CD8-positive, alpha-beta memory T cell (primary cell): ENCODE measurements around the gene MAP7. TPM values are rescaled to one million over a fixed set of nuclear protein-coding genes. Genes with fewer than 3 reads are reported as not detected.

Experiments
- CTCF ChIA-PET: fragments of 350-600 bp; sonication (Branson Sonifier 250); formaldehyde crosslinking; loops from one replicate; lab custom pipeline; 2021; ENCODE audit warnings: antibody characterized with exemption; lab: Charles Lee
- POLR2A ChIA-PET: fragments of 350-600 bp; sonication (Branson Sonifier 250); formaldehyde crosslinking; loops from one replicate; lab custom pipeline; 2021; ENCODE audit warnings: antibody characterized with exemption; lab: Charles Lee
- DNase-seq, 5 donors: peaks; one replicate each; pipeline versions ENCODE4 v3.0.0 to v3.0.0-alpha.2; 2020 to 2022; ENCODE audit warnings: mixed read lengths in 1 of 5
- H3K27ac ChIP-seq: one replicate; pipeline ENCODE4 v1.7.0; 2013; ENCODE audit warnings: low read depth, mild to moderate bottlenecking, low read length, moderate library complexity
- H3K27me3 ChIP-seq: 2 replicates; pipeline ENCODE4 v1.7.0; 2013; ENCODE audit warnings: low read length, mild to moderate bottlenecking; ENCODE audit not compliant: insufficient read depth, poor library complexity, severe bottlenecking
- H3K36me3 ChIP-seq: 2 replicates; pipeline ENCODE4 v1.7.0; 2013; ENCODE audit warnings: mild to moderate bottlenecking, low read length, moderate library complexity; ENCODE audit not compliant: insufficient read depth
- H3K4me1 ChIP-seq: 2 replicates; pipeline ENCODE4 v1.7.0; 2013; ENCODE audit warnings: mild to moderate bottlenecking, low read length, moderate library complexity; ENCODE audit not compliant: insufficient read depth
- H3K4me3 ChIP-seq: 2 replicates; pipeline ENCODE4 v1.7.0; 2013; ENCODE audit warnings: mild to moderate bottlenecking, low read length
- H3K9me3 ChIP-seq: 2 replicates; pipeline ENCODE4 v1.7.0; 2013; ENCODE audit warnings: mild to moderate bottlenecking, low read length
- H3K27ac Mint-ChIP-seq, 8 donors: one replicate each; pipeline ENCODE4 v1.8.0; 2020 to 2021; ENCODE audit warnings: mixed read lengths in 8 of 8, mild to moderate bottlenecking in 6 of 8, inconsistent platforms in 3 of 8, moderate library complexity in 3 of 8
- H3K27me3 Mint-ChIP-seq, 2 donors: one replicate each; pipeline ENCODE4 v1.8.0; 2020 to 2021; ENCODE audit warnings: mixed read lengths in 2 of 2, mild to moderate bottlenecking in 1 of 2, moderate library complexity in 1 of 2
- H3K36me3 Mint-ChIP-seq, 3 donors: one replicate each; pipeline ENCODE4 v1.8.0; 2020 to 2021; ENCODE audit warnings: mixed read lengths in 3 of 3, inconsistent platforms in 1 of 3, mild to moderate bottlenecking in 1 of 3
- H3K4me1 Mint-ChIP-seq, 3 donors: one replicate each; pipeline ENCODE4 v1.8.0; 2020 to 2021; ENCODE audit warnings: mixed read lengths in 3 of 3, inconsistent platforms in 1 of 3, mild to moderate bottlenecking in 1 of 3
- H3K4me3 Mint-ChIP-seq, 7 donors: one replicate each; pipeline ENCODE4 v1.8.0; 2020 to 2021; ENCODE audit warnings: mixed read lengths in 7 of 7, mild to moderate bottlenecking in 6 of 7, moderate library complexity in 4 of 7, inconsistent platforms in 2 of 7
- H3K9me3 Mint-ChIP-seq, 5 donors: one replicate each; pipeline ENCODE4 v1.8.0; 2020 to 2022; ENCODE audit warnings: mixed read lengths in 5 of 5, mild to moderate bottlenecking in 3 of 5, moderate library complexity in 2 of 5, inconsistent platforms in 1 of 5
- polyA plus RNA-seq: library from polyadenylated mRNA; unstranded; fragments of 300-500 nt; fragmentation: Illumina TruSeq; gene quantifications from one replicate; pipeline ENCODE4 v1.2.3, GENCODE V29; 2021
- total RNA-seq, 2 experiments: library from RNA; stranded (reverse); gene quantifications; one replicate each; pipeline ENCODE4 v1.2.3, GENCODE V29; 2021

Gene MAP7
- total and polyA plus RNA-seq, 3 experiments from 2014 or later = 0.50 to 0.52 (median 0.51) TPM

DNA sequence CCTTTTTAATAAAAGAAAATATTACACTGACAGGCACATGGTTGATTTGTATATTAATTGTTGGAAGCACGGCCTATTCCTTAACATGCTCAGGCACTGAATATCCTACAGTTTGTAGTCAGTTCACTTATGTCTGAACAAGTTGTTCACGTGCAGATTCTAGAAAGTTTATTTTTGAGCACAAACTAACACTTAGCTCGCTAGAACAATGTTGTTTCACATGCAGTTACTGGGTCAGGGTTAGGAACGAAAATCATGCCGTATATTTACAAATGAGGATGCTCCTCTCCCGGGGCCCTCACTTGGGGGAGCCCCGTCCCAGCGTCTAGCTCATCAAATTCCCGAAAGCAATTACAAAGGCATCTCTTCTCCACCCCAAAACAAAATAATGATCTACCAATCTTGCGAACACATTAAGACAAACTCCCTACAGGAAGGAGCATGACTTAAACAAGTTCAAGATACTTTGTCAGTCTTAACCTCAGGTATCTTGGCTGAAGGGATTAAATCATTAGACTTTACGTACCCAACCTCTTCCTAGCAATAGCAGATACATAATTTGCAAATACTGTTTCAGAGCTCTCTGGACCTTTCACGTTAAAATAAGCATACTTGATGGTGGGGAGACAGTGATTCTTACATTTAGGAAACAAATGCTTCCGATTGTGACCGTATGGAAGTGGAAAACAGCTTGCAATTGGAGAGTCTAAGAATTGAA lies 1.5 kb downstream of the MAP7 start:
- H3K4me3 Mint-ChIP-seq = peak overlapping the region; percentile 67 to 89 (median 74)
- no peak for DNase-seq
- H3K27me3 Mint-ChIP-seq = peaks cover 30 to 54% of the 10 kb centered on the region in 2 donors
- ChIA-PET CTCF (interaction anchor here (3.3 kb wide), 1 partner anchor 8 kb away, joined by 20 read pairs; no protein-coding TSS in a partner anchor), POLR2A (no interaction called here)
- no peak overlapping the region for H3K27ac ChIP-seq
- H3K27ac Mint-ChIP-seq = peak overlapping the region in 2 of 8 donors; percentile 55 to 61
- peaks cover 23% of the 10 kb centered on the region for H3K27me3 ChIP-seq
- H3K36me3 Mint-ChIP-seq = peaks cover 0 to 6% (median 5%) of the 10 kb centered on the region in 3 donors
- H3K4me1 ChIP-seq = peaks cover 13% of the 10 kb centered on the region
- no peaks in the 10 kb centered on the region for H3K9me3 ChIP-seq
- peaks cover 9 to 15% (median 14%) of the 10 kb centered on the region in 3 donors for H3K4me1 Mint-ChIP-seq
- no peaks in the 10 kb centered on the region for H3K36me3 ChIP-seq
- no peaks in the 10 kb centered on the region for H3K9me3 Mint-ChIP-seq
- no peak overlapping the region for H3K4me3 ChIP-seq

DNA sequence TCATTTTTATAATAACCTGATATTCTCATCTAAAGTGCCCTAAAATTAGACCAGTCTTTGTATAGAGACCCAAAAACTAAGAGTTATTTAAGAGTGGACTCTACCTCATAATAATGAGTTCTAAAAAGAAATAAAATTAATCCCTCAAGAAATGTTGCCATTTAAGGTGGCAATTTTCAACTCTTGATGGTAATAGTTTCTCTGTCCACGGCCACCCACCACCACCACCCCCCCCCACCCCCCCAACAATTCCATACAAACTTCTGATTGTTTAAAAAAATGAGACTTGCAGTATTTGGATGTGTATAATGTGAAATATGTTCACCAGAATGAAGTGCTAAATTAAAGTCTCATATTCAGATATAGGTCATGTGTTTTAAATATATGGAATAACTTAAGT lies 2.4 kb downstream of the MAP7 start:
- POLR2A ChIA-PET = no interaction called here
- Histone ChIP-seq H3K9me3 (no peaks in the 10 kb centered on the region), H3K4me1 (peaks cover 13% of the 10 kb centered on the region), H3K27me3 (peaks cover 23% of the 10 kb centered on the region), H3K27ac (no peak overlapping the region), H3K36me3 (no peaks in the 10 kb centered on the region), H3K4me3 (no peak overlapping the region)
- DNase-seq = no peak
- CTCF ChIA-PET = no interaction called here
- no peak overlapping the region for H3K27ac Mint-ChIP-seq
- peaks cover 38 to 62% of the 10 kb centered on the region in 2 donors for H3K27me3 Mint-ChIP-seq
- peaks cover 9 to 15% (median 14%) of the 10 kb centered on the region in 3 donors for H3K4me1 Mint-ChIP-seq
- peaks cover 0 to 6% (median 5%) of the 10 kb centered on the region in 3 donors for H3K36me3 Mint-ChIP-seq
- no peaks in the 10 kb centered on the region for H3K9me3 Mint-ChIP-seq
- H3K4me3 Mint-ChIP-seq = no peak overlapping the region

DNA sequence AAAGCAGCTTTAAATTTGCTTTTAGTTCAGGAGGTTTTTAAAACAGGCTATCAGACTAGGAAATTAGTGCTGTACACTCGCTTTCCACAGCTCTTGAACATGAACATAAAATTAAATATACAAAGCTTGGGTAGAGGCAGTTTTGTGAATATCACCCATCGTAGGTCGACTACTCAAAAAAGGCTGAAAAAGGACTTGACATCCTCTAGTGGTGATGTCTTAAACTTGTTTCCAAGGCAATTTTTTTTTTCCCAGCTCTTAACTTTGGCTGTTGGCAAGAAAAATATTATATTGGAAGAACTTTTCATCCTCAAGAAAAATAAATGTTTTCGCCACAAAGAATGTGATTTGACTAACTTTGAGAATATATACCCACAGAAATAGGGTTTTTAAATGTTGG lies 2.9 kb downstream of the MAP7 start:
- ChIA-PET CTCF (no interaction called here), POLR2A (no interaction called here)
- peaks cover 23% of the 10 kb centered on the region for H3K27me3 ChIP-seq
- H3K9me3 ChIP-seq = no peaks in the 10 kb centered on the region
- H3K4me3 ChIP-seq = no peak overlapping the region
- Mint-ChIP-seq H3K27me3 (peaks cover 39 to 67% of the 10 kb centered on the region in 2 donors), H3K4me3 (no peak overlapping the region), H3K27ac (no peak overlapping the region), H3K4me1 (peaks cover 9 to 15% (median 14%) of the 10 kb centered on the region in 3 donors), H3K9me3 (no peaks in the 10 kb centered on the region), H3K36me3 (peaks cover 0 to 6% (median 5%) of the 10 kb centered on the region in 3 donors)
- H3K36me3 ChIP-seq = no peaks in the 10 kb centered on the region
- H3K27ac ChIP-seq = no peak overlapping the region
- no peak for DNase-seq
- peaks cover 13% of the 10 kb centered on the region for H3K4me1 ChIP-seq

DNA sequence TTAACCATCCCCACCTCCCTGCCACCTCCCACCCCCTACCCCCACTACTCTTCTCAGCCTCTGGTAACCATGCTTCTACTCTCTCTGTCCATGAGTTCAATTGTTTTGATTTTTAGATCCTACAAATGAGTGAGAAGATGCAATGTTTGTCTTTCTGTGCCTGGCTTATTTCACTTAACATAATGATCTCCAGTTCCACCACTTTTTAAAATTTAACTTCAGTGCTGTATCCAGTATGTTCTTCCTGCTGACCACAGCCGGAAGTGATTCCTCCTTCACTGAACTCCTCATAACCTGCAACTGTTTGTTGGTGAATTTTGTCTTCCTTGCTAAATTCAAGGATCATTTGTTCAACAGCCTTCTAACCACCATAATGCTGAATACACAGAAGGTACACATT lies 3.9 kb downstream of the MAP7 start:
- H3K36me3 Mint-ChIP-seq = peaks cover 0 to 6% (median 5%) of the 10 kb centered on the region in 3 donors
- no peak overlapping the region for H3K4me3 Mint-ChIP-seq
- peaks cover 7 to 14% (median 12%) of the 10 kb centered on the region in 3 donors for H3K4me1 Mint-ChIP-seq
- peaks cover 23% of the 10 kb centered on the region for H3K27me3 ChIP-seq
- DNase-seq = no peak
- no peaks in the 10 kb centered on the region for H3K9me3 ChIP-seq
- ChIA-PET CTCF (no interaction called here), POLR2A (no interaction called here)
- H3K9me3 Mint-ChIP-seq = no peaks in the 10 kb centered on the region
- no peak overlapping the region for H3K4me3 ChIP-seq
- H3K27ac Mint-ChIP-seq = peak overlapping the region in 1 of 8 donors; percentile 11
- peaks cover 41 to 69% of the 10 kb centered on the region in 2 donors for H3K27me3 Mint-ChIP-seq
- H3K4me1 ChIP-seq = peaks cover 13% of the 10 kb centered on the region
- no peak overlapping the region for H3K27ac ChIP-seq
- no peaks in the 10 kb centered on the region for H3K36me3 ChIP-seq

DNA sequence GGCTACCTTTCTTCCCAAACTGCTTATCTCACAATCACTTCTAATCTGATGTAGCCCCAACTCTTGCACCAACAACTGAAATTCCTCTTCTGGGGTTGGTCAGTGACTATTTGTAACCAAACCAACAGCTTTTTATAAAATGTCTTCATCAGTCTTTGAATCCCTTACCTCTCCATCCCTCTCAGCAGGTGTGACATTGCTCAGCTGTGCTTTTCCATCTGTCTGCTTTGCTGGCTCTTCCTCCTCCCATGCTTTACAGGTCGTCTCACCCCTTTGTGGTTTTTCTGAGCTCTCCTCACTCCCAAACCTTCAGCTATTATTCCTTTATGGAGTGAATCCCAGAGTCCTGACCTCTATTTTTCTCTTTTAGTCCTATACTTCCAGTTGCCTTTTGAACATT lies 5.9 kb downstream of the MAP7 start:
- Mint-ChIP-seq H3K4me3 (no peak overlapping the region), H3K9me3 (no peaks in the 10 kb centered on the region), H3K4me1 (peaks cover 3 to 4% (median 3%) of the 10 kb centered on the region in 3 donors), H3K27ac (peak overlapping the region in 1 of 8 donors; percentile 12), H3K27me3 (peaks cover 39 to 78% of the 10 kb centered on the region in 2 donors), H3K36me3 (peaks cover 0 to 6% (median 5%) of the 10 kb centered on the region in 3 donors)
- POLR2A ChIA-PET = no interaction called here
- DNase-seq = no peak
- Histone ChIP-seq H3K4me3 (no peak overlapping the region), H3K36me3 (no peaks in the 10 kb centered on the region), H3K9me3 (no peaks in the 10 kb centered on the region), H3K27ac (no peak overlapping the region), H3K27me3 (peaks cover 21% of the 10 kb centered on the region), H3K4me1 (peaks cover 3% of the 10 kb centered on the region)
- CTCF ChIA-PET = no interaction called here

DNA sequence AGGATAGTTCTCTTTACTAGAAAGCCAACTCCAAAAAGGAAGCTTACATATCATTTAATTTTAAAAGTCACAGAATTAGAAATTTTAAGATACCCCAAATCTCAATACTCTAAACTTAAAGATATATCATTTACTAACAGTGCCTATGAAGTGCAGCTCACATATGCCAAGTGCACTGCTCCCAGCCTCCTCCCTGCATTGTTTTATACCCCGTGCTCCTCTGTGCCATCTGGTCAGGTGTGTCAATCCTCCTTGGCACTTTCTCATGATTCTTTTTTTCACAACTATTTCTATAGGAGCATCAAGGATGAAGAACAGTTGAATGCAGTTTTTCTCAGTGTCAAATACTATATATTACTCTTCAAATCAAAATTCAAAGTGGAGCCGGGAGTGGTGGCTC lies 8.8 kb downstream of the MAP7 start:
- POLR2A ChIA-PET = no interaction called here
- H3K27ac Mint-ChIP-seq = no peak overlapping the region

DNA sequence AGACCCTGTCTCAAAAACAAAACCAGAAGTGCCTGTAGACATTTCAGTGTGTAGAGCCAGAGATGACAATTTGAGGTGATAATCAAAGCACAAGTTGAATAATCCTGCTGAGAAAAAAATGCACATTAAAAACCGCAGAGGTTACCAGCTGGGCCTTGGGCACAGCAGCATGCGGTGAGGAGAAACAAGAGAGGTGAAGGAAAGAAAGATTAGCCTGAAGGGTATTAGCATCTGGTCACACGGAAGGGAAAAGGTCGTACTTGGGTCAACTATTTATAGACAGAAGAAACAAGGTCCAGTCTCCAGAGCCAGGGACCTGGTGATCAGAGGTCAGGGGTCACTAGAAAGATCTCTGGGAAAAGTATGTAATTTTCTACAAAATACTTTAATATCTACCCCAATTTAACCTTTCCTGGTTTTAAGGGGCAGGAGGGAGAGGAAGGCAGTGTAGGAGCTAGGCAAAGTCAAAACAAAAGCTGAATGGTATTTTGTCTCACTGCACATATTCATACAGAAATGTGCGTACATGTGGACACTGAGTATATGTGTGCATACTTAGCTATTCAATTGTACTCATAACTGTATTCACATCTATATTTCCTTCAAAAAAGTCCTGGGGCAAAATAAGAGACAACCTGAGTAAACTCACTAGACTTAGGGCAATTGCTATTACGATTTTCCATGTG lies 10.1 kb downstream of the MAP7 start:
- Mint-ChIP-seq H3K27me3 (peaks cover 19 to 39% of the 10 kb centered on the region in 2 donors), H3K27ac (no peak overlapping the region), H3K9me3 (peaks cover 0 to 3% (median 0%) of the 10 kb centered on the region in 5 donors), H3K36me3 (peaks cover 0 to 6% (median 5%) of the 10 kb centered on the region in 3 donors), H3K4me1 (no peaks in the 10 kb centered on the region), H3K4me3 (no peak overlapping the region)
- Histone ChIP-seq H3K36me3 (no peaks in the 10 kb centered on the region), H3K4me3 (no peak overlapping the region), H3K27ac (no peak overlapping the region), H3K27me3 (no peaks in the 10 kb centered on the region), H3K4me1 (no peaks in the 10 kb centered on the region), H3K9me3 (no peaks in the 10 kb centered on the region)
- ChIA-PET POLR2A (no interaction called here), CTCF (interaction anchor here (4.0 kb wide), 1 partner anchor 10 kb away, joined by 20 read pairs; the partner anchor contains the start of gene MAP7)
- no peak for DNase-seq

More for the DNA sequence above, 8.8 kb downstream of the MAP7 start:
- no peak overlapping the region for H3K27ac ChIP-seq
- H3K4me3 ChIP-seq = no peak overlapping the region
- Mint-ChIP-seq H3K4me1 (no peaks in the 10 kb centered on the region), H3K27me3 (peaks cover 27 to 49% of the 10 kb centered on the region in 2 donors), H3K36me3 (peaks cover 0 to 6% (median 5%) of the 10 kb centered on the region in 3 donors), H3K9me3 (no peaks in the 10 kb centered on the region), H3K4me3 (no peak overlapping the region)
- CTCF ChIA-PET = interaction anchor here (4.0 kb wide), 1 partner anchor 9 kb away, joined by 20 read pairs; the partner anchor contains the start of gene MAP7
- no peak for DNase-seq
- no peaks in the 10 kb centered on the region for H3K4me1 ChIP-seq
- no peaks in the 10 kb centered on the region for H3K9me3 ChIP-seq
- H3K36me3 ChIP-seq = no peaks in the 10 kb centered on the region
- H3K27me3 ChIP-seq = peaks cover under 1% of the 10 kb centered on the region

DNA sequence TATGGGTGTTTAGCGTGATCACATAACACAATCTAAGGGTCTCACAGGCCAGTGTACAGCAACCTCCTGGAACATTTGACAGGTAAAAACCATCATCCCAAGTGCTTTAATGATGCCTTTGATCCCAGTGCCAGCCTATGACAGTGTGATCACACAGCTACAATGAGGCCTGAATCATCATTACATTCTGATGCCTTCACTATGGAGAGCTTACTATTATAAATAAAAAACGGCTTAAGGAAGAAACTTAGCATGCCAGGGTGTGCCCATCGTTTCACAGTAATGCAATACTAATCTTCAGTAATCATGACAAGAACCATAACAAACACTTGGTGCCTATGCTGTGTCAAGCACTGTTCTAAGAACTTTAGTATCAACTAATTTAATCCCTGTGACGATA lies 11.4 kb downstream of the MAP7 start:
- Mint-ChIP-seq H3K4me1 (no peaks in the 10 kb centered on the region), H3K4me3 (no peak overlapping the region), H3K27ac (no peak overlapping the region), H3K9me3 (peaks cover 0 to 3% (median 0%) of the 10 kb centered on the region in 5 donors), H3K36me3 (peaks cover 0 to 10% (median 0%) of the 10 kb centered on the region in 3 donors), H3K27me3 (peaks cover 14 to 30% of the 10 kb centered on the region in 2 donors)
- ChIA-PET POLR2A (no interaction called here), CTCF (interaction anchor here (4.0 kb wide), 1 partner anchor 11 kb away, joined by 20 read pairs; the partner anchor contains the start of gene MAP7)
- Histone ChIP-seq H3K9me3 (no peaks in the 10 kb centered on the region), H3K4me3 (no peak overlapping the region), H3K27me3 (no peaks in the 10 kb centered on the region), H3K36me3 (no peaks in the 10 kb centered on the region), H3K27ac (no peak overlapping the region), H3K4me1 (no peaks in the 10 kb centered on the region)
- DNase-seq = no peak
